Upper lobe of left lung (tissue), 4 donors: ENCODE data around the gene ISCA2.

Experiments used
- CTCF ChIP-seq, 6 experiments: fragments of 450-650 bp in 4 of 6; fragments of 200-600 bp in 2 of 6; sonication (generic) in 2 of 6; IDR thresholded peaks; one replicate each; pipeline ENCODE4 v1.5.1; 2016 to 2019; ENCODE audit warnings: antibody characterized with exemption in 6 of 6
- POLR2A ChIP-seq, 4 donors: fragments of 450-650 bp; IDR thresholded peaks; one replicate each; pipeline ENCODE4 v1.5.1; 2016 to 2017; ENCODE audit warnings: antibody characterized with exemption in 4 of 4, mild to moderate bottlenecking in 2 of 4

DNA sequence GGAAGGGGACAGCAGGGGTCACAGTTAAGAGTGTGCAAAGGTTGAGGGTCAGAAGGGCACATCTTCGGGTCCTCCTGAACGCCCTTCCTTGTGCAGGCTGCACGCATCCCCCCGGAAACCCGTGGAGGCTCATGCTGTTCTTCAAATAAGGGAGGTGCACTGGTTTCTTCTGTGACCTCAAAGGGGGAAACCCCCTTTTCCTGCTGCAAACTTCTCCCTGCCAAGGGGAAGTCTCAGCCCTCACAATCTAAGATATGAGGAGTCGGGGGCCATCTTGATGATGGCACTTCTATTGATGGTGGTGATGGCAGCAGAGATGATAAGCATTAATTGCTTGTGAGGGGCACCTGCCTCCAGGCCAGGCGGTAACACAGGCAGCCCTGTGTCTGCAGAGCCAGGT is 40.0 kb downstream of the ISCA2 start:
- TF ChIP-seq CTCF (IDR thresholded peaks at IDR 0.05): no peak
- TF ChIP-seq POLR2A (IDR thresholded peaks at IDR 0.05): no peak
